C4-2B (cell line): ENCODE measurements around the gene PLCB4.

Source experiments
- ZFX ChIP-seq: fragments of 450-650 bp; IDR thresholded peaks from 2 replicates; pipeline ENCODE4 v1.6.1; 2017
- TF ChIP-seq, protein P1 (sequence below): fragments of 450-650 bp; conservative IDR thresholded peaks from 2 replicates; pipeline ENCODE4 v1.5.1; 2017; ENCODE audit warnings: mild to moderate bottlenecking

DNA sequence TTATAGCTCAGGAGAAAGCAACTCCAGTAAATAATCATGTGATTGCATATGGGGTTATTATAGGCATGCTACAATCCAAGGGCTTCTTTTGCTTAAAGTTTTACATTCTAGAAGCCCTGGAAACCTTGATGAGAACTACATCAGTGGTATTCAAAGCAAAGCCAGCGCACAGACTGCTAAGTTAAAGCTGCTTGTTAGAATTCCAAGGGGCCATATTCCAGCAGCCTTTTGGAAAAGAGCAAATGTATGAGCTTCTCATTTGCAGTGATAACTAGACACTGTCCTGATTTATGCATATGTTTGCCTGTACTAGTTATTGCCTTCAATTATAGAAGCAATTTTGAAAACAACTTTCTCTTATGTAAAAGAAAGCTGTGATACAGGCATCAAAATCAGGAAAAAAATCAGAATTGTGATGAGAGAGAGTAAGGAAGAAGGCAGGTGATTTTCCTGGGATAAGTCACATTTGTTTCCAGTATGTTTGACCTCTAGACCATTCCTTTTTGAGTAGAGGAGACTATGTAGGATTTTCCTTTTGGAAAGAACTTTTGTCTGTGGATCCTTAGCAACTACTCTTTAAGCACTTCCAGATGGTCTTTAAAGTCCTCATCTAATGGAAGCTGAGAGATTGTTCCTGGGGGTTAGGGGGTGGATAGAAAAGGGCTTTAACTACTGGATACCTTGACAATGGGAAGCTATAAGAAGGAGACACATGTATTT, 159.2 kb downstream of the PLCB4 start:
- TF ChIP-seq, protein P1, sequence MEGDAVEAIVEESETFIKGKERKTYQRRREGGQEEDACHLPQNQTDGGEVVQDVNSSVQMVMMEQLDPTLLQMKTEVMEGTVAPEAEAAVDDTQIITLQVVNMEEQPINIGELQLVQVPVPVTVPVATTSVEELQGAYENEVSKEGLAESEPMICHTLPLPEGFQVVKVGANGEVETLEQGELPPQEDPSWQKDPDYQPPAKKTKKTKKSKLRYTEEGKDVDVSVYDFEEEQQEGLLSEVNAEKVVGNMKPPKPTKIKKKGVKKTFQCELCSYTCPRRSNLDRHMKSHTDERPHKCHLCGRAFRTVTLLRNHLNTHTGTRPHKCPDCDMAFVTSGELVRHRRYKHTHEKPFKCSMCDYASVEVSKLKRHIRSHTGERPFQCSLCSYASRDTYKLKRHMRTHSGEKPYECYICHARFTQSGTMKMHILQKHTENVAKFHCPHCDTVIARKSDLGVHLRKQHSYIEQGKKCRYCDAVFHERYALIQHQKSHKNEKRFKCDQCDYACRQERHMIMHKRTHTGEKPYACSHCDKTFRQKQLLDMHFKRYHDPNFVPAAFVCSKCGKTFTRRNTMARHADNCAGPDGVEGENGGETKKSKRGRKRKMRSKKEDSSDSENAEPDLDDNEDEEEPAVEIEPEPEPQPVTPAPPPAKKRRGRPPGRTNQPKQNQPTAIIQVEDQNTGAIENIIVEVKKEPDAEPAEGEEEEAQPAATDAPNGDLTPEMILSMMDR = no peak
- TF ChIP-seq ZFX = no peak
